Measurements from ENCODE around the gene ZCCHC2. TPM values are rescaled to one million over a fixed set of nuclear protein-coding genes. Genes with fewer than 3 reads are reported as not detected.
A peak's percentile ranks its signal among the peaks of the same experiment; 100 is the strongest.

ZCCHC2 gene
- total RNA-seq, 1 donor from 2014 or later = 5.5 TPM

DNA sequence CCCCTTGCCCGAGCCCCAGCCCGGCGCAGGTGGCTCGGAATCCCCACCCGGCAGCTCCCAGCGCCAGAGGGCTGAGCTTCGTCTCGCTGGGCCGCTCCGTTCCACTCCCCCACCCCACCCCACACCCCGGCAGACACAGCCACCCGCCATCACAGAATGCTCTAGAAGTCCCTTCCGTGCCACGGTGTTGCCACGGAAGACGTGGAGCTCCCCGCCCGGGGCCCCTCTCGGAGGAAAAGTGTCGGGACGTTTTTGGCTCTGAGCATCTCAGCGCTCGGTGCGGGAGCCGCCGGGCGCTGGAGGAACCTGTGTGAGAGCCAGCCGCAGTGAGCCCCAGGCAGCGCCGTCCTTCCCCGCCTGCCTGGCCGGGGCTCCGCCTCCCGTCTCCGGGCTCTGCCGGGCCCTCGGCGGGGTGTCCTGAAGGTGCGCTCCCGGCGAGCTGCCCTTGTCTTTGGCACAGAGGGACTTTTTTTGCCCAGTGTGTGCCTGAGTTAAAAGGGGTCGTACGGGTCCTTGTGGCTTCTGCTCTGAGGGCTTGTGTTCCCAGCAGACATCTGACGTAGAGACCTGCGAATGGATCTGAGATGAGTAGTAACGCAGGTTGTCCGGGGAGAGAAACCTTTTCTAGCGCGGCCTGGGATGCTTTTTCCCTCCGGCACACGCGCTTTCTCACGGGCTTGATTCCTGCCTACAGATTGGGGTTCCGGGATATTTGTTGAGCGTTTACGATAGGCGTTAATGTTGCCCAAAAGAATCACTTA, 1.8 kb downstream of the ZCCHC2 start:
- H3K27ac Mint-ChIP-seq = no peak overlapping the region
- peaks cover 26% of the 10 kb centered on the region for H4K20me1 ChIP-seq (ENCODE audit: low read depth)
- TF ChIP-seq, protein P1, sequence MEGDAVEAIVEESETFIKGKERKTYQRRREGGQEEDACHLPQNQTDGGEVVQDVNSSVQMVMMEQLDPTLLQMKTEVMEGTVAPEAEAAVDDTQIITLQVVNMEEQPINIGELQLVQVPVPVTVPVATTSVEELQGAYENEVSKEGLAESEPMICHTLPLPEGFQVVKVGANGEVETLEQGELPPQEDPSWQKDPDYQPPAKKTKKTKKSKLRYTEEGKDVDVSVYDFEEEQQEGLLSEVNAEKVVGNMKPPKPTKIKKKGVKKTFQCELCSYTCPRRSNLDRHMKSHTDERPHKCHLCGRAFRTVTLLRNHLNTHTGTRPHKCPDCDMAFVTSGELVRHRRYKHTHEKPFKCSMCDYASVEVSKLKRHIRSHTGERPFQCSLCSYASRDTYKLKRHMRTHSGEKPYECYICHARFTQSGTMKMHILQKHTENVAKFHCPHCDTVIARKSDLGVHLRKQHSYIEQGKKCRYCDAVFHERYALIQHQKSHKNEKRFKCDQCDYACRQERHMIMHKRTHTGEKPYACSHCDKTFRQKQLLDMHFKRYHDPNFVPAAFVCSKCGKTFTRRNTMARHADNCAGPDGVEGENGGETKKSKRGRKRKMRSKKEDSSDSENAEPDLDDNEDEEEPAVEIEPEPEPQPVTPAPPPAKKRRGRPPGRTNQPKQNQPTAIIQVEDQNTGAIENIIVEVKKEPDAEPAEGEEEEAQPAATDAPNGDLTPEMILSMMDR (IDR thresholded peaks at IDR 0.05) = no peak
- TF ChIP-seq EZH2 (IDR thresholded peaks at IDR 0.05) (peak; percentile 47), EZH2phosphoT487 (IDR thresholded peaks at IDR 0.05) (no peak)
- H3K4me1 Mint-ChIP-seq = peaks cover 24% of the 10 kb centered on the region
- no peak overlapping the region for H3K27ac ChIP-seq
- H3K9ac ChIP-seq = no peak overlapping the region
- no peaks in the 10 kb centered on the region for H3K9me3 Mint-ChIP-seq
- H3K4me3 ChIP-seq = peak overlapping the region; percentile 91
- peak overlapping the region; percentile 91 for H3K4me3 Mint-ChIP-seq
- no peaks in the 10 kb centered on the region for H3K36me3 Mint-ChIP-seq
- peaks cover 47% of the 10 kb centered on the region for H3K27me3 ChIP-seq
- peaks cover 28% of the 10 kb centered on the region for H3F3A ChIP-seq (ENCODE audit: low read depth)
- peaks cover 33% of the 10 kb centered on the region for H3K79me2 ChIP-seq (ENCODE audit: low read depth)
- peaks cover 16% of the 10 kb centered on the region for H3K27me3 Mint-ChIP-seq (ENCODE audit: insufficient read depth, low read depth)
- peaks cover 23% of the 10 kb centered on the region for H3K4me1 ChIP-seq
- DNase-seq (ENCODE audit: low spot score) = peak; percentile 75
- peak overlapping the region; percentile 77 for H2AFZ ChIP-seq (replicated peaks)
- H3K9me3 ChIP-seq (ENCODE audit: low read depth) = no peaks in the 10 kb centered on the region
- peak overlapping the region; percentile 96 for H3K4me2 ChIP-seq
- H3K36me3 ChIP-seq = no peaks in the 10 kb centered on the region

DNA sequence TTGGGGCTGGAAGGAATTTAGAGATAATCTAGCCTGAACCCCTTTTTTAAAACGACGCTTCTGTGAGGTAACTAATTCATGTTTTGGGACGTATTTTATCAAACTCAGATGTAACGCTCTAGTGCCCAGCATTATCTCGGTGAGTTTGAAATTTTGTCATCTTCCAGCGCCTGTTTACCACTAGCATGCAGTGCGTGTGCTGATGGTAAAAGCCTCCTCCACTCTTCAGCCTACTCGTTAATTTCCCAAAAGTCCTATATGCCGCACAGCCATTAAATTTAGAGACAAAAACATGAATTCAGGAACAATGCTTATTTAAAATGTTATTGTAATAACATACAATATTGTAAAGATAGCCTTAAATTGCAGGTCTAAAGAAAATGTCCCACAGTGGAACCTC, 2.8 kb downstream of the ZCCHC2 start:
- no peaks in the 10 kb centered on the region for H3K9me3 Mint-ChIP-seq

DNA sequence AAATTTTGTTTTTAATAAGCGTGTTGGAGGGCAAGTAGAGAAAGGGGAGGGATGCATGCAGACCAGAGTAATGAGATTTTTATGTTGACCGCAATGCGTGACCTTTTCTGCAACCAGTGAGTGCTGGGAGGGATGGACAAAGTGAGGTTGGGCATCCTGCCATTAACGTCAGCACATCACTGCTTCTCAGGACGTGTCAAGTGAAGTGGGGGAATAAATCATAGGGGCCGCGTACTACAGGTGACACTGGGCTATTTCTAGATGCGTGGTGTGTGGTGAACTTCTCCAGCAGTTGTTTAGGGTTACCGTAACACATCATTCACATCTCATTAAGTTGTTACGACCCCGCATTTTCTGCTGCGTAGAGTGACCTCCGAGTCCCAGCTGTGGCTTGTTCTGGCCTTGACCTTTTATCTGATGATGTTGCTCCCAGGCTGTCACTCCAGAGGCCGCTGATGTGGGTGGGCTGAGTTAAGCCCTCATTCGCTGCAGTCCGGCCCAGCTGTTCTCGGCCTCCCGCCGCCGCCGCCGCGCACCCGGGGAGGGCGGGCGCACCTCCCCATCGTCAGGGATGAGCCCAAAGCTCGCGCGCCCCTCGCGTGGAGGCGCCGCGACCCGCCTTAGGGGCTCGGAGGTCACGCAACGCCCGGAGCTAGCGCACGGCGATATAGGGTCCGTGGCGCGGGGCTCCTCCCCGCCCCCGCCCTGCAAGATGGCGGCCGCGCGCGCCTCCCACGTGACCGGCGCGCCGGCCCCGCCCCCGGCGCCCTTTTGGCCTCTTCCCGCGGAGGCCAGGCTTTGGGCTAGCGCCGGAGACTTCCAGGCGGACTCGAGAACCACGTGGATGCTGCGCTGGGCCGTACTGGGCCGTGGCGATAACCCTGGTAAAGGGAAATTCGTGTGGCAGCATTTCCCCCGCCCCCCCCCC, 3.5 kb downstream of the ZCCHC2 start:
- Mint-ChIP-seq H3K4me1 (peaks cover 24% of the 10 kb centered on the region), H3K4me3 (peak overlapping the region; percentile 91), H3K27me3 (ENCODE audit: insufficient read depth, low read depth) (peaks cover 13% of the 10 kb centered on the region), H3K36me3 (peaks cover 2% of the 10 kb centered on the region), H3K27ac (peak overlapping the region; percentile 25), H3K9me3 (no peaks in the 10 kb centered on the region)
- Histone ChIP-seq H3K4me2 (peak overlapping the region; percentile 96), H4K20me1 (ENCODE audit: low read depth) (peaks cover 26% of the 10 kb centered on the region), H3K9me3 (ENCODE audit: low read depth) (no peaks in the 10 kb centered on the region), H3K79me2 (ENCODE audit: low read depth) (peaks cover 33% of the 10 kb centered on the region), H3K4me3 (peak overlapping the region; percentile 91), H3K27me3 (peaks cover 37% of the 10 kb centered on the region), H3K4me1 (peaks cover 27% of the 10 kb centered on the region), H2AFZ (replicated peaks) (peak overlapping the region; percentile 78), H3K36me3 (no peaks in the 10 kb centered on the region), H3K27ac (no peak overlapping the region), H3F3A (ENCODE audit: low read depth) (peaks cover 28% of the 10 kb centered on the region), H3K9ac (no peak overlapping the region)
- TF ChIP-seq EZH2 (IDR thresholded peaks at IDR 0.05) (no peak), EZH2phosphoT487 (IDR thresholded peaks at IDR 0.05) (no peak)
- TF ChIP-seq, protein P1 (IDR thresholded peaks at IDR 0.05) = no peak
- DNase-seq (ENCODE audit: low spot score) = peak; percentile 92

More for the DNA sequence above, 2.8 kb downstream of the ZCCHC2 start:
- no peaks in the 10 kb centered on the region for H3K9me3 ChIP-seq (ENCODE audit: low read depth)
- peak overlapping the region; percentile 91 for H3K4me3 ChIP-seq
- H3K36me3 Mint-ChIP-seq = no peaks in the 10 kb centered on the region
- H3F3A ChIP-seq (ENCODE audit: low read depth) = peaks cover 28% of the 10 kb centered on the region
- no peak overlapping the region for H3K27ac ChIP-seq
- peaks cover 26% of the 10 kb centered on the region for H4K20me1 ChIP-seq (ENCODE audit: low read depth)
- H3K9ac ChIP-seq = no peak overlapping the region
- TF ChIP-seq EZH2 (IDR thresholded peaks at IDR 0.05) = no peak
- TF ChIP-seq EZH2phosphoT487 (IDR thresholded peaks at IDR 0.05) = no peak
- TF ChIP-seq, protein P1 (IDR thresholded peaks at IDR 0.05) = no peak
- no peaks in the 10 kb centered on the region for H3K36me3 ChIP-seq
- H3K27me3 Mint-ChIP-seq (ENCODE audit: insufficient read depth, low read depth) = peaks cover 16% of the 10 kb centered on the region
- H3K27me3 ChIP-seq = peaks cover 44% of the 10 kb centered on the region
- H3K79me2 ChIP-seq (ENCODE audit: low read depth) = peaks cover 33% of the 10 kb centered on the region
- H3K4me1 Mint-ChIP-seq = peaks cover 24% of the 10 kb centered on the region
- no peak for DNase-seq (ENCODE audit: low spot score)
- no peak overlapping the region for H2AFZ ChIP-seq (replicated peaks)
- H3K4me2 ChIP-seq = peak overlapping the region; percentile 96
- H3K4me1 ChIP-seq = peaks cover 23% of the 10 kb centered on the region
- peak overlapping the region; percentile 91 for H3K4me3 Mint-ChIP-seq
- peak overlapping the region; percentile 25 for H3K27ac Mint-ChIP-seq
